ENCODE data around the gene NUP214.

The NUP214 gene

DNA sequence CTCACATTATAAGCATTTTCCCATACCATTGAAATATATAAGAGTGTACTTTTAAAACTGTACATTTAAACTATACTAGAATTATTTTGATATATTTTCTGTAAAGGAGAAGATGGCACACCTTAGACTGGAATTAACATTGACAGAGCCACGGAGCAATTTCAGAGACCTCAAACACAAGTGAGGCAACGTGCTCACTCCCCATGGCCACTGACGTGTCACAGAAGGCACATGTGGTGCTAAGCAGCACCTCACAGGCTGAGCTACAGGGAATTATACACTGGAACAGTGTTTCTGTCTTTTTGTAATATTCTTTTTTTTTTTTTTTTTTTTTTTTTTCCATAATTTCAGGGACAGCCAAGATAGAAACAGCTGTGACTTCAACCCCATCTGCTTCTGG, 66.5 kb downstream of the NUP214 start:
- TF ChIP-seq, protein P1, sequence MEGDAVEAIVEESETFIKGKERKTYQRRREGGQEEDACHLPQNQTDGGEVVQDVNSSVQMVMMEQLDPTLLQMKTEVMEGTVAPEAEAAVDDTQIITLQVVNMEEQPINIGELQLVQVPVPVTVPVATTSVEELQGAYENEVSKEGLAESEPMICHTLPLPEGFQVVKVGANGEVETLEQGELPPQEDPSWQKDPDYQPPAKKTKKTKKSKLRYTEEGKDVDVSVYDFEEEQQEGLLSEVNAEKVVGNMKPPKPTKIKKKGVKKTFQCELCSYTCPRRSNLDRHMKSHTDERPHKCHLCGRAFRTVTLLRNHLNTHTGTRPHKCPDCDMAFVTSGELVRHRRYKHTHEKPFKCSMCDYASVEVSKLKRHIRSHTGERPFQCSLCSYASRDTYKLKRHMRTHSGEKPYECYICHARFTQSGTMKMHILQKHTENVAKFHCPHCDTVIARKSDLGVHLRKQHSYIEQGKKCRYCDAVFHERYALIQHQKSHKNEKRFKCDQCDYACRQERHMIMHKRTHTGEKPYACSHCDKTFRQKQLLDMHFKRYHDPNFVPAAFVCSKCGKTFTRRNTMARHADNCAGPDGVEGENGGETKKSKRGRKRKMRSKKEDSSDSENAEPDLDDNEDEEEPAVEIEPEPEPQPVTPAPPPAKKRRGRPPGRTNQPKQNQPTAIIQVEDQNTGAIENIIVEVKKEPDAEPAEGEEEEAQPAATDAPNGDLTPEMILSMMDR (IDR thresholded peaks at IDR 0.05), result no peak
- peaks cover 4% of the 10 kb centered on the region for H3K4me1 ChIP-seq
- no peaks in the 10 kb centered on the region for H3K27me3 ChIP-seq (ENCODE audit: control insufficient read depth, insufficient read depth, low read length)
- no peak overlapping the region for H3K4me2 ChIP-seq (ENCODE audit: low read length)
- H3K27ac ChIP-seq, result no peak overlapping the region
- no peak overlapping the region for H3K9ac ChIP-seq
- no peak overlapping the region for H3K4me3 ChIP-seq (ENCODE audit: low read depth, low read length)
- no peaks in the 10 kb centered on the region for H3K9me3 ChIP-seq (ENCODE audit: control insufficient read depth, low read length)
- H2AFZ ChIP-seq, result no peak overlapping the region
- no peaks in the 10 kb centered on the region for H3K79me2 ChIP-seq
- H3K36me3 ChIP-seq (ENCODE audit: control insufficient read depth, insufficient read depth, low read length), result no peaks in the 10 kb centered on the region

DNA sequence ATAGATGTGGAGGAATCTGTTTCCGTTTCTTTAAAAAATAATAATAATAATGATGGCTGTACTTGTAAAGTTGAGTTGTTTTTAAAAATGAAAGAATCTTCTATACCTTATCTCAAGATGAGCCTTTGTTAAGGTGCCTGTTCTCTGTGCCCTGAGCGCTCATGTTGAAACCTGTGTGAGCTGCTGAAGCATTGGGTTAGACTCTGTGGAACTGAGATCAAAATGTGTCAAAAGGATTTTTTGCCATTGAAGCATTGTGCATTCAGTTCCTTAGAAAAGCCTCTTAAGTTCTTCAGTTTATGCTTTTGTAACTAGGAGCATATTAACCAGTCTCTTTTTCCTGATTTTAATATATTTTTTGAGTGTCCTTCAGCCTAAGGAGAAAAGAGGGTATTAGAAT, 67.7 kb downstream of the NUP214 start:
- no peak overlapping the region for H2AFZ ChIP-seq
- no peak overlapping the region for H3K4me2 ChIP-seq (ENCODE audit: low read length)
- peaks cover 4% of the 10 kb centered on the region for H3K4me1 ChIP-seq
- H3K4me3 ChIP-seq (ENCODE audit: low read depth, low read length), result no peak overlapping the region
- H3K27me3 ChIP-seq (ENCODE audit: control insufficient read depth, insufficient read depth, low read length), result no peaks in the 10 kb centered on the region
- H3K9ac ChIP-seq, result no peak overlapping the region
- H3K36me3 ChIP-seq (ENCODE audit: control insufficient read depth, insufficient read depth, low read length), result no peaks in the 10 kb centered on the region
- TF ChIP-seq, protein P1 (IDR thresholded peaks at IDR 0.05), result no peak
- no peaks in the 10 kb centered on the region for H3K9me3 ChIP-seq (ENCODE audit: control insufficient read depth, low read length)
- H3K79me2 ChIP-seq, result no peaks in the 10 kb centered on the region
- H3K27ac ChIP-seq, result no peak overlapping the region

DNA sequence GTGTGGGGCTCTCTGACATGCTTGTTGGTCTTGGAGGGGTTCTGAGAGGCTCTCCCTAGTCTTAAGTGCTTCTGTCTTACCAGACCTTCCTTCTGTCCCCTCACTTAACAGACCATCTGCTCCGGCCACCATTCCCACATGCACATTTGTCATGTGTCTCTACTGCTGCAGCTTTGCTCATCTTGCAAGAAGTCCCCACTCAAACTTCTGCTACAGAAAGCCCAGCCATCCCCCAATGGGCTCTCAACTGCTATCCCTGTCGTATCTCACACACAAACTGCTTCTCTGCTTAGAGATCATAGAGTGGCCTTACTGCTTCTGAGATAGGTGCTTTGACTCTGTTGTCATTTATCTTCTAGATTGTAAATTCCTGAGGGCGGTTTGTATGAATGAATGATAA, 69.4 kb downstream of the NUP214 start:
- Histone ChIP-seq H3K36me3 (ENCODE audit: control insufficient read depth, insufficient read depth, low read length) (no peaks in the 10 kb centered on the region), H3K4me3 (ENCODE audit: low read depth, low read length) (no peak overlapping the region), H3K4me2 (ENCODE audit: low read length) (no peak overlapping the region), H2AFZ (no peak overlapping the region), H3K4me1 (no peaks in the 10 kb centered on the region), H3K79me2 (no peaks in the 10 kb centered on the region), H3K9ac (no peak overlapping the region), H3K9me3 (ENCODE audit: control insufficient read depth, low read length) (no peaks in the 10 kb centered on the region), H3K27ac (no peak overlapping the region), H3K27me3 (ENCODE audit: control insufficient read depth, insufficient read depth, low read length) (no peaks in the 10 kb centered on the region)
- TF ChIP-seq, protein P1 (IDR thresholded peaks at IDR 0.05), result no peak

DNA sequence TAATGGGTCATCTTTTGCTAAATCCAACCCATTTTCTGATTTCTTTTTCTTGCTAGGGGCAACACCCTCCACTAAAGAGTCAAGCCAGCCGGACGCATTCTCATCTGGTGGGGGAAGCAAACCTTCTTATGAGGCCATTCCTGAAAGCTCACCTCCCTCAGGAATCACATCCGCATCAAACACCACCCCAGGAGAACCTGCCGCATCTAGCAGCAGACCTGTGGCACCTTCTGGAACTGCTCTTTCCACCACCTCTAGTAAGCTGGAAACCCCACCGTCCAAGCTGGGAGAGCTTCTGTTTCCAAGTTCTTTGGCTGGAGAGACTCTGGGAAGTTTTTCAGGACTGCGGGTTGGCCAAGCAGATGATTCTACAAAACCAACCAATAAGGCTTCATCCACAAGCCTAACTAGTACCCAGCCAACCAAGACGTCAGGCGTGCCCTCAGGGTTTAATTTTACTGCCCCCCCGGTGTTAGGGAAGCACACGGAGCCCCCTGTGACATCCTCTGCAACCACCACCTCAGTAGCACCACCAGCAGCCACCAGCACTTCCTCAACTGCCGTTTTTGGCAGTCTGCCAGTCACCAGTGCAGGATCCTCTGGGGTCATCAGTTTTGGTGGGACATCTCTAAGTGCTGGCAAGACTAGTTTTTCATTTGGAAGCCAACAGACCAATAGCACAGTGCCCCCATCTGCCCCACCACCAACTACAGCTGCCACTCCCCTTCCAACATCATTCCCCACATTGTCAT, 72.0 kb downstream of the NUP214 start:
- no peaks in the 10 kb centered on the region for H3K79me2 ChIP-seq
- no peak overlapping the region for H3K9ac ChIP-seq
- no peaks in the 10 kb centered on the region for H3K27me3 ChIP-seq (ENCODE audit: control insufficient read depth, insufficient read depth, low read length)
- no peak overlapping the region for H3K4me2 ChIP-seq (ENCODE audit: low read length)
- no peak overlapping the region for H3K4me3 ChIP-seq (ENCODE audit: low read depth, low read length)
- H2AFZ ChIP-seq, result no peak overlapping the region
- no peak overlapping the region for H3K27ac ChIP-seq
- H3K36me3 ChIP-seq (ENCODE audit: control insufficient read depth, insufficient read depth, low read length), result no peaks in the 10 kb centered on the region
- TF ChIP-seq, protein P1 (IDR thresholded peaks at IDR 0.05), result no peak
- no peaks in the 10 kb centered on the region for H3K4me1 ChIP-seq
- no peaks in the 10 kb centered on the region for H3K9me3 ChIP-seq (ENCODE audit: control insufficient read depth, low read length)

Measured in parathyroid adenoma (tissue), 2 donors.